GM23248 (cell line): ENCODE measurements around the gene CYB5D1.

Source experiments
- EZH2 ChIP-seq: fragments of 200-600 bp; sonication (generic); IDR thresholded peaks from 2 replicates; pipeline ENCODE4 v1.6.1; 2018; ENCODE audit warnings: antibody characterized with exemption, mild to moderate bottlenecking; ENCODE audit not compliant: insufficient read depth, poor library complexity, severe bottlenecking
- EZH2phosphoT487 ChIP-seq: fragments of 200-600 bp; sonication (generic); IDR thresholded peaks from 2 replicates; pipeline ENCODE4 v1.6.1; 2018; ENCODE audit warnings: antibody characterized with exemption, moderate library complexity, mild to moderate bottlenecking, low read depth; ENCODE audit not compliant: insufficient read depth

DNA sequence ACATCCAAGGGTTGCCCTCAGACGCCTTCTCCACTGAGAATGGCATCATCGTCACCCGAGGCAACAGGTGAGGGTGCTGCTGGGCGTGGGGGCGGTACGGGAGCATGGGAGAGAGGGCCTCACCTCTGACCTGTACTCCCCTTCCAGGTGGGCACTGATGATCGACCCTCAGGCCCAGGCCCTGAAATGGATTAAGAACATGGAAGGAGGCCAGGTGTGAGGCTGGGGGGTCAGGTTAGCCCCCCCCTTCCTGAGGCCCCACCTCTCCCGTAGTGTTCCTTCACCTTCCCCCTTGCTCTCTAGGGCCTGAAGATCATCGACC, 40.2 kb upstream of the CYB5D1 start:
- TF ChIP-seq EZH2 (no peak), EZH2phosphoT487 (no peak)
